OCI-LY1 (cell line): ENCODE data around the gene AXDND1.

Experiments
- H2AFZ ChIP-seq: fragments of 200-600 bp; sonication (generic), shearing (Covaris generic); 2 replicates; pipeline ENCODE4 v1.6.0; 2014; ENCODE audit warnings: antibody characterized with exemption, mild to moderate bottlenecking, low read length
- H3F3A ChIP-seq: fragments of 200-600 bp; sonication (generic), shearing (Covaris generic); 2 replicates; pipeline ENCODE4 v1.6.0; 2014; ENCODE audit warnings: mild to moderate bottlenecking, antibody characterized with exemption, low read length, moderate library complexity; ENCODE audit not compliant: insufficient read depth
- H3K27ac ChIP-seq: fragments of 200-600 bp; sonication (generic); 2 replicates; pipeline ENCODE4 v1.5.1; 2014; ENCODE audit warnings: low read length, mixed run types, mild to moderate bottlenecking, low read depth; ENCODE audit not compliant: poor library complexity, severe bottlenecking
- H3K27me3 ChIP-seq: fragments of 200-600 bp; sonication (generic); 2 replicates; pipeline ENCODE4 v1.6.0; 2014; ENCODE audit warnings: antibody characterized with exemption, mild to moderate bottlenecking, low read length, moderate library complexity; ENCODE audit not compliant: insufficient read depth
- H3K36me3 ChIP-seq: fragments of 200-600 bp; sonication (generic); 2 replicates; pipeline ENCODE4 v1.6.1; 2014; ENCODE audit warnings: mild to moderate bottlenecking, antibody characterized with exemption, low read length, moderate library complexity, mixed read lengths; ENCODE audit not compliant: insufficient read depth
- H3K4me1 ChIP-seq: fragments of 200-600 bp; sonication (generic); 2 replicates; pipeline ENCODE4 v1.5.1; 2014; ENCODE audit warnings: mild to moderate bottlenecking, low read length, moderate library complexity; ENCODE audit not compliant: insufficient read depth, severe bottlenecking
- H3K4me2 ChIP-seq: fragments of 200-600 bp; sonication (generic), shearing (Covaris generic); 2 replicates; pipeline ENCODE4 v1.6.1; 2014; ENCODE audit warnings: low read length
- H3K4me3 ChIP-seq: fragments of 200-600 bp; sonication (generic); 2 replicates; pipeline ENCODE4 v1.5.1; 2014; ENCODE audit warnings: low read length, low read depth, mild to moderate bottlenecking, mixed read lengths; ENCODE audit not compliant: poor library complexity, severe bottlenecking
- H3K79me2 ChIP-seq: fragments of 200-600 bp; shearing (Covaris generic); 2 replicates; pipeline ENCODE4 v1.6.1; 2016; ENCODE audit warnings: mixed run types, low read length, mixed read lengths; ENCODE audit not compliant: insufficient read depth
- H3K9ac ChIP-seq: fragments of 200-600 bp; sonication (generic), shearing (Covaris generic); 2 replicates; pipeline ENCODE4 v1.6.1; 2014; ENCODE audit warnings: mild to moderate bottlenecking, low read length, mixed read lengths
- H3K9me2 ChIP-seq: fragments of 200-600 bp; sonication (generic), shearing (Covaris generic); 2 replicates; pipeline ENCODE4 v1.6.1; 2014; ENCODE audit warnings: low read depth, mild to moderate bottlenecking, low read length, mixed read lengths
- H3K9me3 ChIP-seq: fragments of 200-600 bp; shearing (Covaris generic); 2 replicates; pipeline ENCODE4 v1.6.1; 2014; ENCODE audit warnings: low read length, mixed read lengths
- H4K20me1 ChIP-seq: fragments of 200-600 bp; sonication (generic), shearing (Covaris generic); 2 replicates; pipeline ENCODE4 v1.6.0; 2016; ENCODE audit warnings: mild to moderate bottlenecking, low read length; ENCODE audit not compliant: insufficient read depth
- CTCF ChIP-seq: fragments of 200-600 bp; sonication (generic), shearing (Covaris generic); IDR thresholded peaks from 2 replicates; pipeline ENCODE4 v1.5.1; 2017; ENCODE audit warnings: mild to moderate bottlenecking, antibody characterized with exemption, low read length, moderate library complexity, mixed read lengths
- EZH2 ChIP-seq: fragments of 200-600 bp; sonication (generic), shearing (Covaris generic); IDR thresholded peaks from 2 replicates; pipeline ENCODE4 v1.8.0; 2017; ENCODE audit warnings: borderline replicate concordance, mixed run types, mild to moderate bottlenecking, antibody characterized with exemption, low read length, moderate library complexity, mixed read lengths

Gene AXDND1

GRCh38 chr1:179329862-179330261 lies 35.9 kb upstream of the AXDND1 start:
- Histone ChIP-seq H4K20me1 (no peaks in the 10 kb centered on the region), H3K4me2 (no peak overlapping the region), H3K27me3 (no peaks in the 10 kb centered on the region), H3K9ac (no peak overlapping the region), H3K4me3 (no peak overlapping the region), H3F3A (no peaks in the 10 kb centered on the region), H3K27ac (no peak overlapping the region), H3K4me1 (no peaks in the 10 kb centered on the region), H3K9me2 (no peaks in the 10 kb centered on the region), H3K36me3 (peaks cover 23% of the 10 kb centered on the region), H2AFZ (no peak overlapping the region), H3K79me2 (no peaks in the 10 kb centered on the region), H3K9me3 (no peaks in the 10 kb centered on the region)
- TF ChIP-seq CTCF: no peak
- TF ChIP-seq EZH2: no peak

GRCh38 chr1:179334440-179334839 lies 31.3 kb upstream of the AXDND1 start:
- Histone ChIP-seq H3K9ac (no peak overlapping the region), H4K20me1 (no peaks in the 10 kb centered on the region), H3K4me2 (no peak overlapping the region), H3K4me3 (no peak overlapping the region), H3K36me3 (peaks cover 16% of the 10 kb centered on the region), H2AFZ (no peak overlapping the region), H3K4me1 (no peaks in the 10 kb centered on the region), H3K27ac (no peak overlapping the region), H3K9me2 (no peaks in the 10 kb centered on the region), H3K79me2 (no peaks in the 10 kb centered on the region), H3F3A (no peaks in the 10 kb centered on the region), H3K27me3 (no peaks in the 10 kb centered on the region), H3K9me3 (no peaks in the 10 kb centered on the region)
- no peak for TF ChIP-seq EZH2
- TF ChIP-seq CTCF: no peak

GRCh38 chr1:179337288-179337687 lies 28.5 kb upstream of the AXDND1 start:
- H3K4me2 ChIP-seq: no peak overlapping the region
- peaks cover 30% of the 10 kb centered on the region for H3K36me3 ChIP-seq
- no peak overlapping the region for H3K27ac ChIP-seq
- no peak overlapping the region for H3K9ac ChIP-seq
- no peaks in the 10 kb centered on the region for H3K27me3 ChIP-seq
- no peaks in the 10 kb centered on the region for H3K4me1 ChIP-seq
- H3K79me2 ChIP-seq: no peaks in the 10 kb centered on the region
- no peaks in the 10 kb centered on the region for H3K9me3 ChIP-seq
- no peak overlapping the region for H2AFZ ChIP-seq
- H3F3A ChIP-seq: no peaks in the 10 kb centered on the region
- no peaks in the 10 kb centered on the region for H3K9me2 ChIP-seq
- no peak overlapping the region for H3K4me3 ChIP-seq
- H4K20me1 ChIP-seq: no peaks in the 10 kb centered on the region
- no peak for TF ChIP-seq CTCF
- no peak for TF ChIP-seq EZH2
